Measurements from ENCODE around the gene GK2.

- TF ChIP-seq CTCF (IDR thresholded peaks at IDR 0.05) = no peak
- TF ChIP-seq POLR2AphosphoS5 (IDR thresholded peaks at IDR 0.05) = no peak
Measured at GRCh38 chr4:79402332-79402851, 5.6 kb downstream of the GK2 start.

Measured in prostate gland (tissue), 2 donors.